GM12865 (cell line): ENCODE results near the gene GBE1.

Source experiments
- DNase-seq: peaks from one replicate; pipeline ENCODE4 v3.0.0; 2010; ENCODE audit warnings: low read depth
- H3K4me3 ChIP-seq: 2 replicates; pipeline ENCODE4 v1.5.1; 2011; ENCODE audit warnings: mild to moderate bottlenecking, low read depth, low read length, control low read depth
- CTCF ChIP-seq: IDR thresholded peaks from 2 replicates; pipeline ENCODE4 v1.5.1; 2011; ENCODE audit warnings: low read length, control low read depth, low read depth, inconsistent platforms; ENCODE audit not compliant: insufficient read depth; ENCODE audit errors: missing control alignments

The GBE1 gene

DNA sequence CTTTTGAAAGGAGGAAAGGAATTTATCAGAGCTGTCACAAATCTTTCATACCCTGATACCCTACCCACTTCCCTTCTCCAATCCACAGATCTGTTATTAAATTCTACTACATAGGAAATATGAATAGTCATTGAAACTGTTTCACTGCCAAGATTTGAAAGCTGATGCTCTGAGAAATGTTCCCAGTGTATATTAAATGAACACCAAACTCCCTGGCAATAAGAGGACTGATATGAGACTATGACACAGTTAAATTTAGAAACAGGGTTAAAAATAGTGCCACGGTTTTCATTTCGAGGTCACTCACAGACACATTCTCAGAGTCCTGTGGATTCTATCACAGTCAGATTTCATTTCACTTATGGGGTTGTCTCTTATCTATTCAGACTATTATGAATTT lies 27.2 kb upstream of the GBE1 start:
- no peak overlapping the region for H3K4me3 ChIP-seq
- TF ChIP-seq CTCF: no peak
- DNase-seq: peak; percentile 55

DNA sequence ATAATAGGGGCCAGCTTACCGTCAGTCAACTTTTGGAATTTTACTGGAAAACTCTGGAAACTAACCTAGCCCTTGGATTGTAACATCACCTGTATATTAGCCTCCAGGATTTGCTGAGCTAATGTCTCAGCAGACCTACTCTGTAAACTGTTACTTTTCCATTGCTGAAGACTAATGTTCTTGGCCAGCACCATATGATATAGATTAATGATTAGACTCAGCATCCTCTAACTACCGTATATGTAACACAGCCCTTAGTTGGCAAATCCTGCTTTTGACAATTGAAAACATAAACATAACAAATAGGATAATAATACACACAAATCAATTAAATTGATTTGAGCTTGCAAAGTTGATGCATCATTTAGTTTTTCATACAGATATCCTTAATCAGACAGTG lies 26.6 kb upstream of the GBE1 start:
- DNase-seq: no peak
- H3K4me3 ChIP-seq: no peak overlapping the region
- TF ChIP-seq CTCF: no peak

DNA sequence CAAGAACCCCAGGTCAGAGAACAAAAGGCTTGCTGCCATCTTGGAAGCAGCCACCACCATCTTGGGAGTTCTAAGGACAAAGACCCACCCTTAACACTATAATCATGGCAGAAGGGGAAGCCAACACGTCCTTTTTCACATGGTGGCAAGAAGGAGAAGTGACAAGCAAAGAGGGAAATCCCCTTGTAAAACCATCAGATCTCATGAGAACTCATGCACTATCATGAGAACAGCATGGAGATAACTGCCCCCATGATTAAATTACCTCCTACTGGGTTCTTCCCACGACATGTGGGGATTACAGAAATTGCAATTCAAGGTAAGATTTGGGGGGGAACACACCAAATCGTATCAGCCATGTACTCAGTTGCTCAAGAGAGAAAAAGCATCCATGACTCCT lies 21.1 kb upstream of the GBE1 start:
- peak; percentile 14 for DNase-seq
- H3K4me3 ChIP-seq: no peak overlapping the region
- TF ChIP-seq CTCF: no peak

- TF ChIP-seq CTCF: no peak
- peak; percentile 45 for DNase-seq
Observed at GRCh38 chr3:81778678-81779182, 17.3 kb upstream of the GBE1 start.

GRCh38 chr3:81776643-81777042 lies 15.2 kb upstream of the GBE1 start:
- TF ChIP-seq CTCF: no peak
- no peak for DNase-seq
- H3K4me3 ChIP-seq: no peak overlapping the region

More at GRCh38 chr3:81778678-81779182, 17.3 kb upstream of the GBE1 start:
- no peak overlapping the region for H3K4me3 ChIP-seq

GRCh38 chr3:81770710-81771109 lies 9.3 kb upstream of the GBE1 start:
- no peak overlapping the region for H3K4me3 ChIP-seq
- no peak for DNase-seq

More at GRCh38 chr3:81770710-81771109, 9.3 kb upstream of the GBE1 start:
- TF ChIP-seq CTCF: no peak
